Stimulated activated CD4-positive, alpha-beta T cell treated with anti-CD3 and anti-CD28 coated beads, TNF-alpha, amount 100 ng/mL, for 48 hours (primary cell): ENCODE measurements around the gene ZNF302.

Source experiments
- DNase-seq, 3 donors: peaks; one replicate each; pipeline ENCODE4 v3.0.0-alpha.2; 2020; ENCODE audit warnings: low read depth in 3 of 3

The ZNF302 gene

DNA sequence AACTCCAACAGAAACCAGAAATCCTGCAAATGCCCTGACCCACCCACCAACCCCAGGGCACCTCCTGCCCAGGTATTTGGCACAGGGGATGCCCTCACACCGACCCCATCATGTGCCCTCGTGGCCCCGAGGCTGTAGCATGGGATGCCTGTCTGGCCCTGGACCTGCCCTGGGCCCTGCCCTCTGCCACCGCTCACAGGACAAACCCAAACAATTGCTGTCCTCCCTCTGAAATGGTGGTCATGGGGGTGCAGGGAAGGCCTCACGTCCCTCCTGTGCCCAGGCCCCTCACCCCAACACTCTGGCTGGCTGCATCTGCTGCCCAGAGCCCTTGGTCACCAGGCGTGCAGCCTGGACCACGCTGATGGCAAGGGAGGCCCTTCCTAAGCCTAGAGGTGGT, 54.5 kb downstream of the ZNF302 start:
- no peak for DNase-seq

DNA sequence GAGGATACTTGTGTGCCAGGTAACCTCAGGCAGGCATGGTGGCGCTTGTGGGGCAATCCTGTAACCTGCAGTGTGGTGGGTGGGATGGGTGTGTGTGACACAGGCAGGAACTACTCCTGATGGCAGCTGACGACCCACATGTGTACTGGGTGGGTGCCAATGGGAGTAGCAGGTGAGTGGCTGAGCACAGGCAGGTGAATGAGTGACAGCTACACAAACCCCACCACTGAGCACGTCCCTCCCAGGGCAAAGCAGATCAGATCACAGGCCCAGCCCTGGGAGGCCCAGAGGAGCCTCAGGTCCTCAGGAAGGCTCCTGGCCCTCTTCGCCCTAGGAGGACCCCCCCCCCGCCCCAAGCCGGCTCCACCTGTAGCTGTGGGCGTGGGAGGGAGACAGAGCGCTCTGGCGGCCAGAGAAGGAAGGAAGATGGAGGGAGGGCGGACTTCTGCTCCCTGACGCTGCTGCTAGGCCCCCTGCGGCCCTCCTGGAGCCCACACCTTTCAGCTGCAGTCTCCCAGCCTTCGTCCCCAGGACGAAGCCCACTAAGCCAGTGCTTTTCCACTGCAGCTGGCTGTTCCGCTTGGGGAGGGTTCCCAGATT, 55.2 kb downstream of the ZNF302 start:
- no peak for DNase-seq

GRCh38 chr19:34733266-34733745, 55.8 kb downstream of the ZNF302 start:
- DNase-seq = no peak

- DNase-seq = peak; percentile 57 to 75 (median 72)
These were observed 56.5 kb downstream of the ZNF302 start, which contains the start of gene ZNF181 for GRCh38 chr19:34733746-34734536. Gene ZNF181 (plus strand): TSS chr19:34734243. CDS start chr19:34735038, 795 bp downstream.

- no peak for DNase-seq
These were observed 57.1 kb downstream of the ZNF302 start for GRCh38 chr19:34734537-34735103.
